ENCODE data around the gene SIGMAR1. TPM values are rescaled to one million over a fixed set of nuclear protein-coding genes. Genes with fewer than 3 reads are reported as not detected.
A peak's percentile ranks its signal among the peaks of the same experiment; 100 is the strongest.

The SIGMAR1 gene
- total RNA-seq, 1 donor: 97.8 TPM

- peak; percentile 72 for DNase-seq (ENCODE audit: low read depth)
- TF ChIP-seq CTCF (IDR thresholded peaks at IDR 0.05; ENCODE audit: insufficient read depth, low read length): no peak
- peak within 1 kb of the TSS; percentile 87 for H3K4me3 ChIP-seq (ENCODE audit: low read depth, low read length)
Measured at GRCh38 chr9:34611811-34612787, 25.5 kb downstream of the SIGMAR1 start, which contains the start of gene RPP25L. Gene RPP25L, minus strand, starts transcription at chr9:34612097. Its CDS starts 801 bp downstream, at chr9:34611296.

GRCh38 chr9:34611251-34611810 is 26.3 kb downstream of the SIGMAR1 start:
- peak overlapping the region; percentile 87 for H3K4me3 ChIP-seq (ENCODE audit: low read depth, low read length)
- DNase-seq (ENCODE audit: low read depth): no peak
- TF ChIP-seq CTCF (IDR thresholded peaks at IDR 0.05; ENCODE audit: insufficient read depth, low read length): no peak

- TF ChIP-seq CTCF (IDR thresholded peaks at IDR 0.05; ENCODE audit: insufficient read depth, low read length): no peak
Measured at GRCh38 chr9:34610434-34611206, 27.0 kb downstream of the SIGMAR1 start.

GRCh38 chr9:34607331-34607730 is 30.3 kb downstream of the SIGMAR1 start:
- TF ChIP-seq CTCF (IDR thresholded peaks at IDR 0.05; ENCODE audit: insufficient read depth, low read length): no peak
- DNase-seq (ENCODE audit: low read depth): no peak
- H3K4me3 ChIP-seq (ENCODE audit: low read depth, low read length): no peak overlapping the region

More at GRCh38 chr9:34610434-34611206, 27.0 kb downstream of the SIGMAR1 start:
- peak overlapping the region; percentile 87 for H3K4me3 ChIP-seq (ENCODE audit: low read depth, low read length)
- no peak for DNase-seq (ENCODE audit: low read depth)

GRCh38 chr9:34606905-34607304 is 30.7 kb downstream of the SIGMAR1 start:
- DNase-seq (ENCODE audit: low read depth): no peak
- no peak for TF ChIP-seq CTCF (IDR thresholded peaks at IDR 0.05; ENCODE audit: insufficient read depth, low read length)

GRCh38 chr9:34606190-34606589 is 31.4 kb downstream of the SIGMAR1 start:
- H3K4me3 ChIP-seq (ENCODE audit: low read depth, low read length): no peak overlapping the region
- DNase-seq (ENCODE audit: low read depth): no peak
- TF ChIP-seq CTCF (IDR thresholded peaks at IDR 0.05; ENCODE audit: insufficient read depth, low read length): no peak

More at GRCh38 chr9:34606905-34607304, 30.7 kb downstream of the SIGMAR1 start:
- H3K4me3 ChIP-seq (ENCODE audit: low read depth, low read length): no peak overlapping the region

Data from fibroblast of the aortic adventitia (primary cell).